ENCODE results near the gene TSHZ2.

DNA sequence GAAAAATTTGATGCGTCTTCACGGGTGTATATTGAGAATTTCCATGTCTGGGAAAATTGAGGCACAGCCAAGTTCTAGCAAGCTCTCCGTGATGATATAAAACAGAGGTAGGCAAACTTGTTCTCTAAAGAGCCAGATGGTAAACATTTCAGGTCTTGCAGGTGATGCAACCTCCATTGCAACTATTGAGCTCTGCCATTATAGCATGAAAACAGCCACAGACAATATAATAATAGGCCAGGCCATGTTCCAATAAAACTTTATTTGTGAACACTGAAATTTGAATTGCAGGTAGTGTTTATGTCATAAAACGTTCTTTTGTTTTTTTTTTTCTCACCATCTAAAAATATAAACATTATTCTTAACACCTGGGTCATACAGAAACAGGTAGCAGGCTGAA is 453.3 kb downstream of the TSHZ2 start:
- TF ChIP-seq, protein P1, sequence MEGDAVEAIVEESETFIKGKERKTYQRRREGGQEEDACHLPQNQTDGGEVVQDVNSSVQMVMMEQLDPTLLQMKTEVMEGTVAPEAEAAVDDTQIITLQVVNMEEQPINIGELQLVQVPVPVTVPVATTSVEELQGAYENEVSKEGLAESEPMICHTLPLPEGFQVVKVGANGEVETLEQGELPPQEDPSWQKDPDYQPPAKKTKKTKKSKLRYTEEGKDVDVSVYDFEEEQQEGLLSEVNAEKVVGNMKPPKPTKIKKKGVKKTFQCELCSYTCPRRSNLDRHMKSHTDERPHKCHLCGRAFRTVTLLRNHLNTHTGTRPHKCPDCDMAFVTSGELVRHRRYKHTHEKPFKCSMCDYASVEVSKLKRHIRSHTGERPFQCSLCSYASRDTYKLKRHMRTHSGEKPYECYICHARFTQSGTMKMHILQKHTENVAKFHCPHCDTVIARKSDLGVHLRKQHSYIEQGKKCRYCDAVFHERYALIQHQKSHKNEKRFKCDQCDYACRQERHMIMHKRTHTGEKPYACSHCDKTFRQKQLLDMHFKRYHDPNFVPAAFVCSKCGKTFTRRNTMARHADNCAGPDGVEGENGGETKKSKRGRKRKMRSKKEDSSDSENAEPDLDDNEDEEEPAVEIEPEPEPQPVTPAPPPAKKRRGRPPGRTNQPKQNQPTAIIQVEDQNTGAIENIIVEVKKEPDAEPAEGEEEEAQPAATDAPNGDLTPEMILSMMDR (IDR thresholded peaks at IDR 0.05) = no peak
- no peak for TF ChIP-seq POLR2A (IDR thresholded peaks at IDR 0.05)

Measured in heart left ventricle (tissue), 13 donors.